ENCODE data around the gene PPP2R2B.

DNA sequence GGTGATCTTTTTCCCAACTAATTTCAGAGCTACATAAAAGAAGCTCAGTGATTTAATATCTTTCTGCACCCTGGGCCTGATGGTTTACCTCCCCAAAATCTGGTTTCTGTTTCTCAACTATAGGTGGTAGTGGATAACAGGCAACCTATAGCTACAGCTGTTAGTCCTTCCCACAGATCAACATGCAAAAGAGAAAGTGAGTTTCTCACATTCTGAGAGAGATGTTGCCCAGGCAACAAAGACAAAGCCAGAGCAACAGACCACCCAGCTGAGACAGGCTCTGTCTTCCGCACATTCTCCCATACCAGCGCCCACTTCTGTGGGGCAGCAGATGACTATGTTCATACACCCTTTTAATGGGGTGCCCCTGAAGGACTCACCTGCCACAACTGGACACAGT is 40.7 kb upstream of the PPP2R2B start:
- no peak for TF ChIP-seq YY1 (IDR thresholded peaks at IDR 0.05; ENCODE audit: insufficient read depth, insufficient read length)
- no peak for TF ChIP-seq SUZ12 (IDR thresholded peaks at IDR 0.05; ENCODE audit: extremely low read depth, insufficient read depth, insufficient read length)

Data from NT2/D1 (cell line).